H1 (cell line): ENCODE results near the gene GOLPH3L. TPM values are rescaled to one million over a fixed set of nuclear protein-coding genes. Genes with fewer than 3 reads are reported as not detected.

Experiments
- CTCF ChIA-PET: fragments of 300-600 bp; sonication (Branson Sonifier 250); formaldehyde crosslinking; loops from one replicate; lab custom pipeline; 2021; ENCODE audit not compliant: partially characterized antibody; lab: Charles Lee
- POLR2A ChIA-PET: fragments of 300-600 bp; sonication (Branson Sonifier 250); formaldehyde crosslinking; loops from one replicate; lab custom pipeline; 2021; ENCODE audit warnings: inconsistent platforms; ENCODE audit not compliant: partially characterized antibody; lab: Charles Lee
- DNase-seq, 2 experiments: peaks; one replicate each; pipeline versions ENCODE4 v3.0.0 to v3.0.0-alpha.2; 2010 to 2022; ENCODE audit warnings: low spot score in 2 of 2, low read depth in 1 of 2, mixed read lengths in 1 of 2
- FAIRE-seq: peaks from 2 replicates; lab custom pipeline; 2011; peaks lifted over from hg19 to GRCh38; lab: Jason Lieb, UNC
- H2AFZ ChIP-seq: 2 replicates; pipeline ENCODE4 v1.8.1; 2012; ENCODE audit warnings: low read length, inconsistent platforms
- H2AK5ac ChIP-seq: 2 replicates; pipeline ENCODE4 v1.6.1; 2013; ENCODE audit warnings: low read depth, low read length
- H2BK120ac ChIP-seq: replicated peaks from 2 replicates; pipeline ENCODE3; 2013; ENCODE audit warnings: low read depth, low read length, inconsistent platforms
- H2BK12ac ChIP-seq: 2 replicates; pipeline ENCODE4 v1.6.1; 2013; ENCODE audit warnings: low read depth, low read length
- H2BK15ac ChIP-seq: 2 replicates; pipeline ENCODE4 v1.6.1; 2013; ENCODE audit warnings: low read length
- H2BK20ac ChIP-seq: 2 replicates; pipeline ENCODE4 v1.6.1; 2013; ENCODE audit warnings: low read length
- H2BK5ac ChIP-seq: 2 replicates; pipeline ENCODE4 v1.6.1; 2013; ENCODE audit warnings: low read depth, low read length
- H3K14ac ChIP-seq: 2 replicates; pipeline ENCODE4 v1.6.1; 2013; ENCODE audit warnings: inconsistent platforms; ENCODE audit not compliant: insufficient read length
- H3K18ac ChIP-seq: 2 replicates; pipeline ENCODE4 v1.6.1; 2013; ENCODE audit warnings: low read length; ENCODE audit errors: extremely low read depth
- H3K23ac ChIP-seq: 2 replicates; pipeline ENCODE4 v1.6.1; 2013; ENCODE audit warnings: inconsistent platforms; ENCODE audit not compliant: insufficient read length
- H3K23me2 ChIP-seq: 2 replicates; pipeline ENCODE4 v1.6.1; 2013; ENCODE audit warnings: low read depth, low read length
- H3K27ac ChIP-seq: 2 replicates; pipeline ENCODE4 v1.6.1; 2011; ENCODE audit warnings: low read depth, low read length, inconsistent platforms
- H3K27me3 ChIP-seq, 4 experiments: replicated peaks in 1 of 4; 1 replicate in 1 of 4; 2 replicates in 3 of 4; pipeline versions ENCODE4 v1.6.1 to v1.8.1; 2011 to 2013; ENCODE audit warnings: low read length in 3 of 4, mild to moderate bottlenecking in 3 of 4, inconsistent platforms in 2 of 4, mixed read lengths in 2 of 4, moderate library complexity in 1 of 4; ENCODE audit not compliant: control insufficient read depth in 3 of 4, insufficient read depth in 3 of 4; ENCODE audit errors: extremely low read depth in 1 of 4
- H3K36me3 ChIP-seq, 4 experiments: 2 replicates each; pipeline versions ENCODE4 v1.6.1 to v1.8.1; 2011 to 2013; ENCODE audit warnings: mild to moderate bottlenecking in 4 of 4, low read length in 3 of 4, moderate library complexity in 2 of 4, control low read depth in 1 of 4, inconsistent platforms in 1 of 4; ENCODE audit not compliant: insufficient read depth in 4 of 4, control insufficient read depth in 2 of 4
- H3K4ac ChIP-seq: replicated peaks from 2 replicates; pipeline ENCODE3; 2013; ENCODE audit warnings: low read length, low read depth, mixed read lengths, inconsistent platforms; ENCODE audit not compliant: insufficient read length
- H3K4me1 ChIP-seq, 4 experiments: replicated peaks in 1 of 4; 1 replicate in 1 of 4; 2 replicates in 3 of 4; pipeline versions ENCODE4 v1.6.1 to v1.8.1; 2011 to 2013; ENCODE audit warnings: low read length in 3 of 4, inconsistent platforms in 2 of 4, mixed read lengths in 1 of 4; ENCODE audit not compliant: insufficient read depth in 4 of 4, control insufficient read depth in 3 of 4
- H3K4me2 ChIP-seq, 2 experiments: 2 replicates each; pipeline versions ENCODE4 v1.6.1 to v1.8.1; 2011 to 2013; ENCODE audit warnings: low read depth in 2 of 2, low read length in 2 of 2, control low read depth in 1 of 2, inconsistent platforms in 1 of 2, mild to moderate bottlenecking in 1 of 2; ENCODE audit not compliant: insufficient read depth in 1 of 2
- H3K4me3 ChIP-seq, 4 experiments: fragments of 200-600, 300-600 bp in 1 of 4; sonication (generic), shearing (Covaris generic), sonication (Bioruptor Twin) in 1 of 4; 2 replicates each; pipeline versions ENCODE4 v1.5.1 to v1.8.1; 2011 to 2016; ENCODE audit warnings: low read length in 4 of 4, low read depth in 3 of 4, control low read depth in 2 of 4, inconsistent platforms in 2 of 4, mild to moderate bottlenecking in 2 of 4, mixed read lengths in 1 of 4, moderate library complexity in 1 of 4; ENCODE audit not compliant: insufficient read depth in 2 of 4; ENCODE audit errors: extremely low read depth in 1 of 4
- H3K56ac ChIP-seq: replicated peaks from 2 replicates; pipeline ENCODE3; 2013; ENCODE audit warnings: low read depth, mild to moderate bottlenecking, mixed read lengths, low read length, inconsistent platforms; ENCODE audit not compliant: insufficient read length
- H3K79me1 ChIP-seq: 2 replicates; pipeline ENCODE4 v1.6.1; 2013; ENCODE audit warnings: low read depth, low read length, control low read depth
- H3K79me2 ChIP-seq, 2 experiments: 2 replicates each; pipeline versions ENCODE4 v1.6.1 to v1.8.1; 2012 to 2013; ENCODE audit warnings: low read length in 2 of 2, mild to moderate bottlenecking in 2 of 2, inconsistent platforms in 1 of 2; ENCODE audit not compliant: insufficient read depth in 2 of 2, control insufficient read depth in 1 of 2
- H3K9ac ChIP-seq, 4 experiments: replicated peaks in 1 of 4; 1 replicate in 1 of 4; 2 replicates in 3 of 4; pipeline versions ENCODE4 v1.6.1 to v1.8.1; 2011 to 2013; ENCODE audit warnings: low read depth in 3 of 4, low read length in 3 of 4, control low read depth in 2 of 4, mild to moderate bottlenecking in 2 of 4, moderate library complexity in 2 of 4, inconsistent platforms in 1 of 4; ENCODE audit errors: extremely low read depth in 1 of 4
- H3K9me3 ChIP-seq, 2 experiments: 2 replicates each; pipeline versions ENCODE4 v1.6.1 to v1.8.1; 2012 to 2013; ENCODE audit warnings: mild to moderate bottlenecking in 2 of 2, moderate library complexity in 2 of 2, control low read depth in 1 of 2, inconsistent platforms in 1 of 2, low read depth in 1 of 2, low read length in 1 of 2, mixed read lengths in 1 of 2; ENCODE audit not compliant: insufficient read depth in 2 of 2
- H4K20me1 ChIP-seq, 2 experiments: replicated peaks in 1 of 2; 2 replicates each; pipeline versions ENCODE3 to v1.8.1; 2011 to 2013; ENCODE audit warnings: inconsistent platforms in 2 of 2, low read length in 2 of 2, mild to moderate bottlenecking in 1 of 2; ENCODE audit not compliant: insufficient read depth in 2 of 2, control insufficient read depth in 1 of 2
- H4K5ac ChIP-seq: 2 replicates; pipeline ENCODE4 v1.6.1; 2013; ENCODE audit warnings: low read length, low read depth, mixed read lengths, inconsistent platforms; ENCODE audit not compliant: insufficient read length
- H4K8ac ChIP-seq: 2 replicates; pipeline ENCODE4 v1.8.0; 2013; ENCODE audit warnings: mild to moderate bottlenecking, moderate library complexity, low read length, inconsistent platforms; ENCODE audit not compliant: insufficient read depth; ENCODE audit errors: extremely low read depth
- H4K91ac ChIP-seq: replicated peaks from 2 replicates; pipeline ENCODE3; 2013; ENCODE audit warnings: low read length, mixed read lengths, inconsistent platforms; ENCODE audit not compliant: insufficient read length
- CBX8 ChIP-seq: fragments of 300-800, 300-1000 bp; sonication (generic); IDR thresholded peaks from 2 replicates; pipeline ENCODE4 v1.7.1; 2016; ENCODE audit warnings: low read depth, low read length, borderline replicate concordance
- CREB1 ChIP-seq: IDR thresholded peaks from 2 replicates; pipeline ENCODE4 v1.6.1; 2012; ENCODE audit warnings: inconsistent platforms
- CTBP2 ChIP-seq: IDR thresholded peaks from 2 replicates; pipeline ENCODE4 v1.7.0; 2011; ENCODE audit warnings: borderline replicate concordance, mild to moderate bottlenecking, moderate library complexity, mixed read lengths, low read length; ENCODE audit not compliant: insufficient read depth, insufficient read length
- E2F6 ChIP-seq: IDR thresholded peaks from 2 replicates; pipeline ENCODE4 v1.6.1; 2012; ENCODE audit warnings: inconsistent platforms
- EGR1 ChIP-seq: IDR thresholded peaks from 2 replicates; pipeline ENCODE4 v1.6.1; 2011; ENCODE audit warnings: low read depth, low read length, borderline replicate concordance
- GTF2F1 ChIP-seq: IDR thresholded peaks from 2 replicates; pipeline ENCODE4 v1.6.1; 2012; ENCODE audit warnings: low read depth, low read length, improper control_type of control experiment, borderline replicate concordance
- HDAC2 ChIP-seq, 2 experiments: fragments of 300-600 bp in 1 of 2; sonication (generic) in 1 of 2; IDR thresholded peaks; 2 replicates each; pipeline ENCODE4 v1.6.1; 2011 to 2012; ENCODE audit warnings: low read depth in 2 of 2, low read length in 2 of 2, mild to moderate bottlenecking in 2 of 2, moderate library complexity in 2 of 2, borderline replicate concordance in 1 of 2, inconsistent platforms in 1 of 2
- KDM4A ChIP-seq: IDR thresholded peaks from one replicate; pipeline ENCODE4 v1.7.1; 2012; ENCODE audit warnings: low read depth, mild to moderate bottlenecking, moderate library complexity, low read length, inconsistent platforms; ENCODE audit not compliant: severe bottlenecking
- RBBP5 ChIP-seq: IDR thresholded peaks from 2 replicates; pipeline ENCODE4 v1.7.1; 2012; ENCODE audit warnings: low read depth, mild to moderate bottlenecking, inconsistent platforms, low read length, moderate library complexity, borderline replicate concordance
- RFX5 ChIP-seq: IDR thresholded peaks from 2 replicates; pipeline ENCODE4 v1.6.1; 2011; ENCODE audit warnings: low read depth, low read length, improper control_type of control experiment, borderline replicate concordance
- SP4 ChIP-seq: IDR thresholded peaks from 2 replicates; pipeline ENCODE4 v1.6.1; 2012; ENCODE audit warnings: low read length, inconsistent platforms
- TBP ChIP-seq: IDR thresholded peaks from 2 replicates; pipeline ENCODE4 v1.6.1; 2011; ENCODE audit warnings: low read depth, low read length, improper control_type of control experiment
- ZNF274 ChIP-seq: IDR thresholded peaks from 2 replicates; pipeline ENCODE4 v1.7.0; 2012; ENCODE audit warnings: low read length, borderline replicate concordance; ENCODE audit errors: extremely low read depth
- polyA plus RNA-seq, 7 experiments: library from polyadenylated mRNA; depleted of rRNA in 3 of 7; stranded (reverse) in 5 of 7; unstranded in 2 of 7; fragments of >200 nt in 5 of 7; fragments of 200-250 nt in 2 of 7; gene quantifications; 1 replicate in 5 of 7; 2 replicates in 1 of 7; 4 replicates in 1 of 7; pipeline versions ENCODE4 v1.2.1 to v1.2.3, GENCODE V29; 2011 to 2013; ENCODE audit warnings: missing spikeins in 2 of 7, mixed read lengths in 2 of 7
- total RNA-seq: library from RNA; stranded (reverse); fragmentation: NEBNext Ultra II Directional; extraction: Animal tissue kit (Norgen Biotek cat#: 25700); gene quantifications from 2 replicates; pipeline ENCODE4 v1.2.1, GENCODE V29; 2021

GOLPH3L gene
- total and polyA plus RNA-seq, 2 of the 8 experiments (the other 6 are each of a cell fraction or from before 2014, with no cell fraction given): 13.3 to 40.8 TPM

GRCh38 chr1:150601540-150601939 is 95.4 kb downstream of the GOLPH3L start:
- no peak overlapping the region for H2BK12ac ChIP-seq
- H3K4me1 ChIP-seq: peaks cover 5 to 12% (median 9%) of the 10 kb centered on the region in 4 experiments; a peak in 6 of 7 replicates
- no peak overlapping the region for H2AFZ ChIP-seq
- H3K23me2 ChIP-seq: no peaks in the 10 kb centered on the region
- H4K8ac ChIP-seq: no peak overlapping the region
- no peak overlapping the region for H2BK5ac ChIP-seq
- no peak overlapping the region for H3K4me3 ChIP-seq
- no peak overlapping the region for H3K14ac ChIP-seq
- FAIRE-seq (no peak), DNase-seq (no peak)
- H3K36me3 ChIP-seq: peaks cover 0 to 4% (median 0%) of the 10 kb centered on the region in 4 experiments; a peak in 1 of 8 replicates
- H3K79me2 ChIP-seq: no peaks in the 10 kb centered on the region
- H3K9ac ChIP-seq: no peak overlapping the region
- no peak overlapping the region for H4K91ac ChIP-seq
- no peak overlapping the region for H3K4me2 ChIP-seq
- no peak overlapping the region for H2BK120ac ChIP-seq
- H3K4ac ChIP-seq: no peak overlapping the region
- no peak overlapping the region for H3K56ac ChIP-seq
- H3K9me3 ChIP-seq: no peaks in the 10 kb centered on the region
- H4K5ac ChIP-seq: no peak overlapping the region
- no peak overlapping the region for H3K23ac ChIP-seq
- H2AK5ac ChIP-seq: no peak overlapping the region
- ChIA-PET CTCF (no interaction called here), POLR2A (interaction anchor here (1.1 to 43.5 kb wide), 4 partner anchors 9 to 32 kb away, joined by 4 to 1380 read pairs (median 64); partner anchors contain the start of genes ADAMTSL4 and MCL1)
- H3K79me1 ChIP-seq: no peaks in the 10 kb centered on the region
- H2BK15ac ChIP-seq: no peak overlapping the region
- TF ChIP-seq RBBP5 (no peak), EGR1 (no peak), E2F6 (no peak), ZNF274 (no peak), CBX8 (no peak), KDM4A (no peak), CTBP2 (no peak), HDAC2 (IDR thresholded peaks at IDR 0.05; ENCODE audit: borderline replicate concordance in 1 of 2, low read depth in 2 of 2, low read length in 2 of 2) (no peak), SP4 (no peak), TBP (no peak), RFX5 (no peak), GTF2F1 (no peak), CREB1 (no peak)
- H4K20me1 ChIP-seq: no peaks in the 10 kb centered on the region
- H3K18ac ChIP-seq: no peak overlapping the region
- H3K27ac ChIP-seq: no peak overlapping the region
- no peaks in the 10 kb centered on the region for H3K27me3 ChIP-seq
- H2BK20ac ChIP-seq: no peak overlapping the region
